Breast epithelium (tissue), 4 donors: ENCODE data around the gene RNF166. TPM values are rescaled to one million over a fixed set of nuclear protein-coding genes. Genes with fewer than 3 reads are reported as not detected.

Experiments
- DNase-seq, 2 donors: peaks; one replicate each; pipeline ENCODE4 v3.0.0-alpha.2; 2019; ENCODE audit warnings: low spot score in 2 of 2
- H3K27ac ChIP-seq, 2 donors: fragments of 200-600 bp; sonication (generic) in 1 of 2; one replicate each; pipeline ENCODE4 v1.5.1; 2016 to 2019; ENCODE audit warnings: mild to moderate bottlenecking in 1 of 2
- H3K27me3 ChIP-seq, 2 donors: fragments of 200-600 bp; sonication (generic) in 1 of 2; one replicate each; pipeline versions ENCODE4 v1.5.1 to v1.6.0; 2017 to 2019; ENCODE audit warnings: control low read depth in 1 of 2, mild to moderate bottlenecking in 1 of 2
- H3K36me3 ChIP-seq: fragments of 200-600 bp; one replicate; pipeline ENCODE4 v1.5.1; 2019
- H3K4me1 ChIP-seq, 2 donors: fragments of 200-600 bp; sonication (generic); one replicate each; pipeline ENCODE4 v1.5.1; 2016 to 2019; ENCODE audit warnings: control low read depth in 1 of 2
- H3K4me3 ChIP-seq, 3 donors: fragments of 200-600 bp; sonication (generic); 1 replicate in 2 of 3; 2 replicates in 1 of 3; pipeline ENCODE4 v1.5.1; 2016 to 2019; ENCODE audit warnings: mild to moderate bottlenecking in 3 of 3, moderate library complexity in 2 of 3
- H3K9me3 ChIP-seq, 2 donors: fragments of 200-600 bp; sonication (generic) in 1 of 2; one replicate each; pipeline ENCODE4 v1.5.1; 2016 to 2019; ENCODE audit warnings: control low read depth in 1 of 2
- CTCF ChIP-seq, 3 donors: fragments of 450-650 bp; IDR thresholded peaks; one replicate each; pipeline ENCODE4 v1.5.1; 2016 to 2017; ENCODE audit warnings: antibody characterized with exemption in 3 of 3, mild to moderate bottlenecking in 3 of 3, moderate library complexity in 3 of 3
- POLR2A ChIP-seq: fragments of 450-650 bp; IDR thresholded peaks from one replicate; pipeline ENCODE4 v1.6.1; 2016; ENCODE audit warnings: antibody characterized with exemption, mild to moderate bottlenecking, moderate library complexity
- POLR2AphosphoS5 ChIP-seq, 3 donors: sonication (generic); formaldehyde crosslinking; IDR thresholded peaks; one replicate each; pipeline ENCODE4 v1.6.1; 2017; ENCODE audit warnings: antibody characterized with exemption in 3 of 3
- intact Hi-C: fragments of 100-400 bp; cut with DNase I; formaldehyde crosslinking; loops from one replicate; pipeline ENCODE4 v1.15.1; 2023; ENCODE audit warnings: low total_unique reads
- total RNA-seq, 3 donors: library from RNA; depleted of rRNA; stranded (reverse); fragments of >200 nt; gene quantifications; one replicate each; pipeline ENCODE4 v1.1.0, GENCODE V29; 2016

Gene RNF166
- total RNA-seq, 3 donors from 2014 or later = 19.2 to 22.0 (median 21.9) TPM

- intact Hi-C loops = no loop called here
- Histone ChIP-seq H3K27ac (no peak overlapping the region), H3K27me3 (no peaks in the 10 kb centered on the region), H3K36me3 (peaks cover 21% of the 10 kb centered on the region), H3K4me1 (no peaks in the 10 kb centered on the region), H3K9me3 (no peaks in the 10 kb centered on the region), H3K4me3 (no peak overlapping the region)
- TF ChIP-seq POLR2A (no peak), CTCF (IDR thresholded peaks at IDR 0.05) (no peak), POLR2AphosphoS5 (IDR thresholded peaks at IDR 0.05) (no peak)
- DNase-seq = no peak
Measured at GRCh38 chr16:88716201-88716600, 10.0 kb upstream of the RNF166 start.

- H3K27ac ChIP-seq = no peak overlapping the region
- H3K36me3 ChIP-seq = peaks cover 21% of the 10 kb centered on the region
- H3K9me3 ChIP-seq = no peaks in the 10 kb centered on the region
- no peak for TF ChIP-seq POLR2A
- TF ChIP-seq CTCF (IDR thresholded peaks at IDR 0.05) = no peak
- no peak for TF ChIP-seq POLR2AphosphoS5 (IDR thresholded peaks at IDR 0.05)
- H3K4me3 ChIP-seq = no peak overlapping the region
- intact Hi-C loops = no loop called here
- H3K4me1 ChIP-seq = no peaks in the 10 kb centered on the region
- no peak for DNase-seq
- H3K27me3 ChIP-seq = no peaks in the 10 kb centered on the region
Measured at GRCh38 chr16:88715312-88716190, 9.3 kb upstream of the RNF166 start.

- H3K36me3 ChIP-seq = peaks cover 21% of the 10 kb centered on the region
- intact Hi-C loops = no loop called here
- no peak overlapping the region for H3K27ac ChIP-seq
- H3K27me3 ChIP-seq = no peaks in the 10 kb centered on the region
- TF ChIP-seq CTCF (IDR thresholded peaks at IDR 0.05) (no peak), POLR2AphosphoS5 (IDR thresholded peaks at IDR 0.05) (no peak), POLR2A (no peak)
- no peak for DNase-seq
- no peak overlapping the region for H3K4me3 ChIP-seq
- H3K9me3 ChIP-seq = no peaks in the 10 kb centered on the region
- H3K4me1 ChIP-seq = no peaks in the 10 kb centered on the region
Measured at GRCh38 chr16:88714420-88715302, 8.5 kb upstream of the RNF166 start.

GRCh38 chr16:88713568-88714419 is 7.6 kb upstream of the RNF166 start:
- intact Hi-C loops = no loop called here
- Histone ChIP-seq H3K36me3 (peaks cover 21% of the 10 kb centered on the region), H3K9me3 (no peaks in the 10 kb centered on the region), H3K4me3 (no peak overlapping the region), H3K27ac (no peak overlapping the region), H3K27me3 (no peaks in the 10 kb centered on the region), H3K4me1 (no peaks in the 10 kb centered on the region)
- no peak for DNase-seq
- TF ChIP-seq POLR2AphosphoS5 (IDR thresholded peaks at IDR 0.05) (no peak), POLR2A (no peak), CTCF (IDR thresholded peaks at IDR 0.05) (no peak)
